IPS-11a (cell line): ENCODE data around the gene ENPP1.

Experiments used
- H3K4me3 ChIP-seq: one replicate; pipeline ENCODE4 v1.5.1; 2013; ENCODE audit warnings: low read depth, low read length, control low read depth

Gene ENPP1

DNA sequence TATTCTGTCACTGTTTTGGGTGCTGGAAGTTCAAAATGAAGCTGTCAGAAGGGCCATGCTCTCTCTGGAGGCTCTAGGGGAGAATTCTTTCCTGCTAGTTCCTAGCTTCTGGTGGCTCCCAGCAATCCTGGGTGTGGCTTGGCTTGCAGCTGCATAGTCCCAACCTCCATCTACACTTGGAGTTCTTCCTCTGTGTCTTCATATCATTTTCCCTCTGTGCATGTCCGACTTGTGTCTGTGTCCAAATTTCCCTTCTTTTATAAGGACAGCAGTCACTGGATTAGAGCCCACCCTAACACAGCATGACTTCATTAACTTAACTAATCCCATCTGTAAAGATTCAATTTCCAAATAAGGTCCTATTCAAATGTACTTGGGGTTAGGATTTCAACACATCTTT, 23.3 kb upstream of the ENPP1 start:
- no peak overlapping the region for H3K4me3 ChIP-seq

DNA sequence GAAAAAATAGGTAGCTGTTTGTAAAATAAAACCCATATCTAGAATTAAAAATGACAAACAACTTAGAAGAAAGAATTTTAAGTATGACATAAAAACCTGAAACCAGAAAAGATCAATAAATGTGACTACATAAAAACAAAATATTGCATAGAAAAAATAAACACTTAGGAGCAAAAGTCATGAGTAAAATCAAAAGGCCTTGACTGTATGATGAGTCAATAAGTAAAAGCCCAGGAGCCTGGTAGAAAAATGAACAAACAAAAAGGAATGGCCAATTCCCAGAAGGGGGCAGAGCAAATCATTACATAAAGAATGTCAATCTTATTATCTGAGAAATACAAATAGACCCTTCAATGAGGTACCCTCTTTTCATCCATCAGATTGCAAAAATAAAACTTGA, 20.7 kb upstream of the ENPP1 start:
- no peak overlapping the region for H3K4me3 ChIP-seq

DNA sequence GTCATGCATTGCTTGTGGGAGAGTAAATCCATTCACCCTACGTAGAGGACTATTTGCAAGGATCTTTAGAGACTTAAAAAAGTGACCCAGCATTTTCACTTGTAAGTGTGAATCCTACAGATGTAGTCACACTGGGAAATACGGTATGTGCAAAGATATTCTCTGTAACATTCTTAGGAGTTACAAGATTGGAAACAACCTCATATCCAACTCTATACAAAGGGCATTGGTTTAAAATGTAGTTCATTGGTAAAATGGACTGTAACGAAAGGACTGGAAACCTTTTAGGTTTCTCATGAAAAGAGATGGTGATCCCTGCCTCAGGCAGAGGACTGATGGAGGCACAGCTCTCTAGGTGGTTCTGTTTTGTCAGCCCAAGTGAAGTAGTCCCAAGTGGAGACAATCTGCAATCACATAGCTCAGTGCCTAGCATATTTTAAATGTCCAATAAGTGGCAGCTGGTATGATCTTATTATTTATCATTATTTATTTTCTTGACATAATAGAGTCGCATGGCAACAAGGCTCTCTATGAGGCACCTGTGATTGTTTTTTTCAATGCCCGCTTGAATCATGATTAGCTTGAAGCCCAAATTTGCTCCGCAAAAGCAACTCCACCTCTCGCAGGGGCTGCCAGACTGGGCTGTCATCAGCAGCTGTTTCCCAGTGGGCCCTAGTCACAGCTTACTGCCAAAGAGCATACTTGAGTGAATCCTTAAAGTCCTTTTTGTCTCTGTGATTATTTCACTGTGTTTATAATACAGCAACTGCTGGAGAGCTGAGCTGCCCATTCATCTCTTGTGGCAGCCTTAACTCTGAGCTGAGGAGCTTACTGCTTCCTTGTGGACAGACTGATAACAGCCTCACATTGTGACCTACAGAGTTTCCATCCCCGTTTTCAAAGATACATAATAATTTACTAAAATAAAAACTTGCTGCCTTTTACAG, 19.8 kb upstream of the ENPP1 start:
- H3K4me3 ChIP-seq: no peak overlapping the region

DNA sequence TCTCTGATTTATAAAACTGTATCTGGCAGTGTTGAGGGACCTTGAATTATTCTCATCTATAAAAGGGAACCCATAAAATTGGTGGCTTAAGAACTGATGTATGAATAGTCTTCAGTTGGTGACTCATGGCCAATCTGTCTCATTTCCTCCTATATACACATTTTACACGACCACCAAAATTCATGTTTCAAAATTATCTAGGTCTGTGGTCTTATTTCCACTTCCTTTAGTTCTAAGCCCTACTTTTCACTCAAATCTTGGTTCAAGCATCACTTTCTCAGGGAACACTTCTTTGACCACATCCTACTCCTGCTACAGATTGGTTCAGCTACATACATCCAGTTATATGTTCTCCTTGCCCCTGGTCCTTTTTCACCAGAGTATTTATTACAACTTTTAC, 18.6 kb upstream of the ENPP1 start:
- no peak overlapping the region for H3K4me3 ChIP-seq

DNA sequence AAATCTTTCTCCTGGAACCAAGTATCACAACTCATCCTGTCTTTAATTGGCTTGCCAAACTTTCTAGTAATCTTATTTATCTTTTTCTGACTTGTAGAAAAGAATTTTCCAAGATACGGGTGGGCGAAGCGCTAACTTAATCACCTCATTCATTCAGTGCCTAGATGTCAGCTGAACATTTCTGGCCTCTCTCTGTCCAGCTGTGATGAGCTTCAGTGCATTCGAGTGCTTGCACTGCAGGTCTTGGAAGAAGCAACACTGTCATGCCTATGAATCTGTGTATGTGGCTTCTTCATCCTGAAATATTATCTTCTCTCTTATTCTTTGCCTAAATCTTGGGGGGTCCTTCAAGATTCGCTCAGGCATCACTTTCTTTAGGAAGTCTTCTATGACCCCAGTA, 16.3 kb upstream of the ENPP1 start:
- no peak overlapping the region for H3K4me3 ChIP-seq

DNA sequence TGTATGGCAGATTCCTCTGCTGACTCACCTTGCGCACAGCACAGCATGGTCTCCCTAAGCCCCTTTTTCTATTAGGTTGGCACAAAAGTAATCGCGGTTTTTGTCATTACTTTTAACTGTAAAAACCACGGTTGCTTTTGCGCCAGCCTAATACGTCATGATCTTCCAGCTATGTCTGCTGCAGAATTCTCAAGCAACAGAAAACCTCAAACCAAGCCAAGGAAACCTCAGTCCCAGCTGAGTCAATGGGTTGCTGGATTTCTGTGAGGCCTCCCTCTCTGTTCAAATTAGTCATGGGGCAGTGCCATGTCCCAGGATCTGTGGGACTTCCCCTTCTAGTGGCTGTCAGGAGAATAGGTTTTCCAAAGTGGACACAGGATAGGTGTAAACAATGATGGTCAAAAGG, 15.7 kb upstream of the ENPP1 start:
- H3K4me3 ChIP-seq: no peak overlapping the region

DNA sequence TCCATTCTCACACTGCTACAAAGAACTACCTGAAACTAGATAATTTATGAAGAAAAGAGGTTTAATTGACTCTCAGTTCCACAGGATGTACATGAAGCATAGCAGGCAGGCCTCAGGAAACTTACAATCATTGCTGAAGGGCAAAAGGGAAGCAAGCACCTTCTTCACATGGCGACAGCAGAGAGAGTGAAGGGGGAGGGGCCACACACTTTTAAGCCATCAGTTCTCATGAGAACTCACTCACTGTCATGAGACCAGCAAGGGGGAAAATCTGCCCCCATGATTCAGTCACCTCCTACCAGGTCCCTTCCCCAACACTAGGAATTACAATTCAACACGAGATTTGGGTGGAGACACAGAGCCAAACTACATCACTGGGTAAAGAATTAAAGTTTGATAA, 12.5 kb upstream of the ENPP1 start:
- no peak overlapping the region for H3K4me3 ChIP-seq

DNA sequence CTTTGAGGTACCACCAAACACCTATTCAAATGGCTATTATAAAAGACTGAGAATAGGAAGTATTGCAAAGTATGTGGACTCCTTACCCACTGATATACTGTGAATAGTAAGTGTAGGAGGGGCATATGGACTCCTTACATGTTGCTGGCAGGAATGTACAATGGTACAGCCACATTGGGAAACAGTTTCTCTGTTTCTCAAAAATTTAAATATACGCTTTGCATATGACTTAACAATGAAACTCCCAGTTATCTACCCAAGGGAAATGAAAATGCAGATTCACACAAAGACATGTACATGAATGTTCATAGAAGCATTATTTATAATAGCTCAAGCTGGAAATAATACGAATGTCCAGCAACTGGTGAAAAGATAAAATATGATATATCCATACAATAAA, 5.5 kb upstream of the ENPP1 start:
- H3K4me3 ChIP-seq: no peak overlapping the region

DNA sequence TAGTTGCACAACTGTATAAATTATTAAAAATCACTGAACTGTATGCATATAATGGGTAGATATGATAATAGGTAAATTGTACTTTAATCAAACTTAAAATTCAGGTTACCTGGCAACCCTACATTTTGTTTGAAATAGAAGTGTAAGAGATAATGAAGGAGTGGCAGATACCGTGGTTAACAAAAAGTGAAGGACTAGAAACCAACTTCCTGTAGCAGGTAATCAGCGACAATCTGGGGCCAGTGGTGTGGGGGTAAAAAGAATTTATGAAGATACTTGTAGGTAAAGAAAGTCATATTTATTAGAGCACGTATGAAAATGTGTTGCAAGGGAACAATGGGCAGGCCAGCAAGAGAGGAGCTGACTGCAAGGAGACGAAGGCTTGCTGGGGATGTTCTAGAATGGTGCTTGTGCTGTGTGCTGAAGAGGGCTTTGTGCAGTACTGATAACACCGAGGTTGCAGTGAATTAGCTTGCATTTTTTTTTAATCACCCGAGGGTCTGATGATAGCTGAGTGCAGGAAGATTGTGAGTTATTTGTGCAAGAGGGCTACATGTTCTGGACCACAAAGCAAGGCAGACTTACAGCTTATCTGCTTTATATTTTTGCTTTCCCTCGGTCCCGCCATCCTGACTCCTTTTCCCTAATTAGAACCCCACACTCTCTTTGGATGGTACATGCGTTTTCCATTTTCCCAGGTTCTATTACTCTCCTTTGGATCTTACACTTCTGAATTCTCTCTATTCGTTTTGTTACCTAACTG, 4.6 kb upstream of the ENPP1 start:
- H3K4me3 ChIP-seq: no peak overlapping the region

DNA sequence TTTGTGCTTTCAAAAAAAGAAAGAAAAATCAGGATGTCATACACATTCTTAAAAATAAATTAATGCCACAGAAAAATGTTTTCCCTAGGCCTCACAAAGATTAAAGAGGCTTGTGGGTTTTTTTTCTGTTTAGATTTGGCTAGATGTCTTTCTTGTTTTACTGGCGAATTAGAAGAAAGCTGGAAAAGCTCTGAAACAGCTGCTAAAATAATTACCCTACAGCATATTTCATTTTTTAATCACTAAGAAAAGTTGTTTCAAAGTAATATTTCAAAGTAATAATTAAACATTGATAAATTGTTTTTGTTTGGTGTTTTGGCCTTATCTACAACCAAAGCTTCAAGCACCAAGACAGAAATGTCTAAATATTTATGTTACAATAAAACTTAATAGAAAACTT, 3.7 kb upstream of the ENPP1 start:
- H3K4me3 ChIP-seq: no peak overlapping the region

DNA sequence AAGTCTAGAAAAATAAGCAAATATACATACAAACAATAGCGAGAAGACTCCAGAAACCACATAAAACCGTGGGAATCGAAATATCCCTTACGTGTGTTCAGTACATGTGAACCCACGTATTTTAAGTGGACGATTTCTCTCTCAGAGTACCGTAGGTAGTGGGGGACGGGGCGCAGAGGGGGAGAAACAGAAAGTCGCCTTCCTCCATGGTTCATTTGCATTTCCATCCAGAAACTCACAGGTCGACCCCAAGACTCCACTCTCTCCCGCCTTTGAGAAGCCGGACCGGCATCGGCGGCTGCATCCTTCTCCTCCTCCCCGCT, 538 bp upstream of the ENPP1 start:
- H3K4me3 ChIP-seq: peak overlapping the region; percentile 31

DNA sequence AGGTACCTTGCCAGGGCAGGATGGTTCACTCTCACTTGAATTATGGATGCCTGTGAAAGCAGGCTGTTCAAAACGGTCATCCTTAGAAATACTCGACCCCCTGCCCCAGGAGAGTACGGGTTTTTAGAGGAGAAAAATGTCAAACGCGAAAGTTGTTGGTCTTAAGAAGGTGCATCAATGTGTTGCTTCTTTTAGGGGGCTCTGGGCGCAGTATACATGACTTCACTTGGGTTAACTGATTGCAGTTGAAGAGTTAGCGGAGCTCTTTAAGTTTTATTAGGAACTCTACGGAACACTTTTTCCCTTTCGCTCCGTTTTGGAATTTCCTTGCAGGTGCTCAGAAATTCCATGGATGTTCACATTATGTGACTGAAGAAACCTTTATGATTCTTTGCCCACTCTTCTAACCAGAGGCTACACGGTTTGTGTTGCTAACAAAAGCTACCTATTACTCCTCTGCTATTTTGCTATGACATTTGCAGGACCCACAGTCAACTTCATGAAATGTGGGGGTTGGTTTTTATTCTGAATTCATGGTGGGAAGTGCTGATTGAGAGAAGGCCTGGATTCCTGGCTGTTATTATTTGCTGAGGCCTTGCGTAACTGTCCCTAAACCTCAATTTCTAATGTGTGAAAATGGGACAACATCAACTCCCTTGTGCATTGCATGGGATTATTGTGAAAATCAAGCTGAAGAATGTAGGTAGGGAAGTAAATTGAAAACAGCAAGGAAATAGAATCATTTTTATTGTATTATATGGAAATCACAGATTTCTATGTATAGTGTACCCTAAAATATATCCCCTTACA, 845 bp downstream of the ENPP1 start:
- peak overlapping the region; percentile 77 for H3K4me3 ChIP-seq

DNA sequence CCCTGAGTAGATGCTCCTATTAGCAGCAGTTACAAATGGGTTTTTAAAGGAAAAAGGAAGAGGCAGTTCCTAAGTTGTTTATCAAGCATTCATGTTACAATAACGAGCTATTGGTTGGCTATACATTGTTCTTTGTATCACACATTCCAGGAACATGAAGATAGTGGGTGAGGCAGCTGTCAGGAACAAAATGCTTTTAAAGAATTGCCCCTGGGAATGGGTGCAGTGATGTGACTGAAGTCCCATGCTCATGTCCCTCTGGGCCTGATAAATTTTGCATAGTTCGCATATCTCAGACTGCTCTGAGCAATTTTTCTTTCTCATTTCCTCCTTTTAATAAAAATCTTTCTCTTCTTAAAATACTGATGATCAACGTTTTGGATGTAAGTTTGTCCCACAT, 3.7 kb downstream of the ENPP1 start:
- H3K4me3 ChIP-seq: no peak overlapping the region

DNA sequence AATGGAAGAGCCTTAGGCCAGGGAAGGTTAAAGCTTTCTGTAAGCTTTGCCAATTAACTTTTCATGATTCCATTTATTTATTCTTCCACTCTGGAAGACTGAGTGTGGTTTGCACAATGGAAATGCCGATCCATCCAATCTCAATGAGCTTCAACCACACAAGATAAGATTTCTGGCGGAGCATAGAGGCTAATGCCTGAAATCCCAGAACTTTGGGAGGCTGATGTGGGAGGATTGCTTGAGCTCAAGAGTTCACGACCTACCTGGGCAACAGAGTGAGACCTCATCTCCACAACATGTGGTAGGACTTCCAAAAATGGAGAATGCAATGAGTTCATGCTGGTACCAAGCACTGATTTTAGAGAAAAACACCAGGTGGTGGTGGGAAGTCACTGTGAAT, 6.2 kb downstream of the ENPP1 start:
- no peak overlapping the region for H3K4me3 ChIP-seq

DNA sequence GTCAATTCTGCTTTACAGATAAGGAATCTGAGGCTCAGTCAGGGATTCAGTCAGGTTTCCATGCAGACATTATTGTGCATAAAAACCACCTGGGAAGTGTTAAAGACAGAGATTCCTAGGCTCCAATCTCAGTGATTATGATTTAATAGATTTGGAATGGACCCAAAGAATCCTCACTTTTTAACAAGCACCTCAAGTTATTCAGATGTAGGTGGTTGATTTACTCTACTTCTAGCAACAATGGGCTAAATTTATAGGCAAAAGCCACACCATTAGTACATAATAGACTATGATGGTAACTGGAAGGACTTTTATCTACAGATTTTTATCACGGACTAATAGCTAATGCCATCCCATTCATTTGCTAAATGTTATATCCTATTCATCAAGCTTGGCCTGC, 9.0 kb downstream of the ENPP1 start:
- H3K4me3 ChIP-seq: no peak overlapping the region

DNA sequence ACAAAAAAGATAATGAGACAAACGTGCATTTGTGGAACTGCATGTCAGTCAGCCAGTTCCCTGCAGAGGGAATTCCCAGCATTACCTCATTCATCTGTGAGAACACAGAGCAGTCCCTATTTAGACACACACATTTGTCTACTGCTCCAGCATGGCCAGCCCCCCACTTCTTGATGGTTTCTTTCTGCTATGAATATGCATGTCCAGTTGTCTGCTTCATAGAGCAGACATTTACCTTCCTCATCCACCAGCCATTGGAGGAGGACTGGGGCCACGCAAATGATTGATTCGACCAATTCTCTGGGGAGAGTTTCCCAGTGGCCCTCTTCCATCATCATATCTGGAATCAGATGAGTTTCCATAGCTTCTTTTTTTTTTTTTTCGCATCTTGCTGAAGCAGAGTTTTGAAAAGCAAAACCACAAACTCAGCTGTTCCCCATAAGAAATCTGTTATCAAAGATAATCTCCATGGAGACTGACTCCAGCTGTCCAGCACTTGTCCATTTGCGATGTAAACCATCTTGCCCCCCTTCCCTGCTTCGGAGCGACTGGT, 11.8 kb downstream of the ENPP1 start:
- H3K4me3 ChIP-seq: no peak overlapping the region

DNA sequence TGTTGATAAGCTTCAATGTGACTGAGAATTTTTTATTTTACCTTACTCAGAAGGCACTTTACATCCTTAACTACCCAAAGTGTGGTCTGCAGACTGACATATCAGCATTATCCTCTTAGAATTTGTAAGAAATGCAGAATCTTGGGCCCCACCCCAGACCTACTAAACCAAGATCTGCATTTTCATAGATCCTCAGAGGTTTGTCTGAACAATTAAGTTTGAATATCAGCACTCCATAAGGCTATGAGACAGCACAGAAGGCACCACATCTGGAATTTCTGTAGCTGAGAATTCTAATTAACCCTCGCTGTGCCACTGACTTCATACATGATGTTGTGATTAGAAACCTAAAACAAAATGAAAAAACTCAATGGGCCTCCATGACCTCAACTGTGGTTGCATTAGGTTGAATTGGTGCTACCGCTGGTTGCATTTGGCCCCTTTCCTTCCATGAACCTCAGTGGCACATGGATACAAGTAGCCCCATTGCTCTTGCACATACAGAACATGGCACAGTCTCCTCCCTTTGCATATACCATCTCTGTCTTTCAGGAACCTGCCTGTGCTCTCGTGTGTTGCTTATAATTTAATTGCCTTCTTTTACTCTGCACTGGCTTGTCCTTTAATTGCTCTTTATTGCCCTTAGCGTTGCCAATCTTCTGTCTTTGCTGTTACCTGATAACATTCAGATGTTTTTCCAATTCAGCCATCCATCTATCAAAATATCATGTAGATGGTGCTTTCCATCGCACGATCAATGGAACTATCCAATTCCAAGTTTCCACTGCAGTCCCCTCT, 13.4 kb downstream of the ENPP1 start:
- H3K4me3 ChIP-seq: no peak overlapping the region

DNA sequence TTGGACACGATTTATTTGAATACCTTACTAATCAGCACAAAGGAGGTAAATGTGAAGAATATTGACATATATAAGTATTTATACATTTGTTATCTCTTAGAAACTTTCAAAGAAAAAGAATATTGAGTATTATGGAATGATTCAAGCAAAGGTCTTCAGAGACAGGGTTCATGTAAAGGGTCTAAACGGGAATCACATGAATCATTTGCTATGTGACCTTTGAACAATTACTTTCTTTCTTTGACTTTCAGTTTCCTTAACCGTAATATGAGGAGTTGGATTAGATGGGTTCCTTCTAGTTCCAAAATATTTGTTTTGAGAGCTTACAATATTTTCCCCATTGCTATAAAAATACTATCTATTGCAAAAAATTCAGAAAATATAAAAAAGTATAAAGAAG, 14.3 kb downstream of the ENPP1 start:
- H3K4me3 ChIP-seq: no peak overlapping the region

DNA sequence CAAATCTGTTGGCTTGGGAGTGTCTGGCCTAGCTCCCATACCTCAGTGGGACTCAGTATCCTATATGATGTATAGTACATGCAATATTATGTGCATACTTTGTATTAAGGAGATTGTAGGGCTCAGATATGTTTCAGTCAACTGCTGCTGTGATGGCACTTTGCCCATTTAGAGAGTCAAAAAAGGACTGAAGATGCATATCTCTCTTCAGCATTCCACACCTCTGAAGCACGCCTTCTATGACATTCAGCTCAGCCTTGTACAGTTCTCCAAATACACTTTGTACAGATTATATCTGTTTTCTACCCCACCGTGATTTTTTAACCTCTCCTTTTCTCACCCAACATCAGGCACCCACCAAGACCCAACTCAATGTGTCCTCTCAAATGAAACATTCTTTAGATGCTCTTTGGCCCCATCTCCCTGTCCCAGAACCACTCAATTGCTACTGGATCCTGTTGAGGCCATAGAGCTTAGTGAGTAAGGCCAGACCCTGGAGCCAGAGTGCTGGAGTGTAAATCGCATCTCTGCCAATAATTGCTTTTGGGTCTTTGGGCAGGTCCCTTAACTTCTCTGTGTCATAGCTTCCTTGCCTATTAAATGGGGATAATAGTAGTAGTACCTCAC, 15.6 kb downstream of the ENPP1 start:
- H3K4me3 ChIP-seq: no peak overlapping the region

DNA sequence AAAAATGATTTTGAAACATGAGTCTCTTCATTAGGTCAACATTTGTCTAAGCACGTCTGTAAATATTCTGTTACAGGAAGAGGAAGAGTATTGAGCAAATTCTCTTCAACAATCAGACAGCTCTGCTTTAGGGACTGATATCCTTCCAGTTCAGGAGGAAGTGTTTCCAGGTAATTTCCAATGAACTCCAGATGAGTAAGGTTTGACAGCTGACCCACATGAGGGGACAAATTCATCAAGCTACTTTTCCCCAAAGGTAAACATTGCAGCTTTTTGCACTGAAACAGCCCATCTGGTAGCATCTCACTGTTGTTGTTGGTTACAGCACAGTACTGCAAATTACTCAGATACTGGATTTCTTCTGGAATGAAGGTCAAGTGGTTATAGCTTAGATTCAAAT, 18.1 kb downstream of the ENPP1 start:
- no peak overlapping the region for H3K4me3 ChIP-seq
